Measurements from ENCODE around the gene FKBP5.
"Not testable (repeated sequence)": the region's sequence is repeated elsewhere in the genome, so short reads cannot be mapped to it uniquely, and the experiment has no call there.

Gene FKBP5

GRCh38 chr6:35690006-35690405 lies 1.3 kb upstream of the FKBP5 start:
- not testable (repeated sequence) for DNase-seq (ENCODE audit: low spot score)

- peak; percentile 31 for DNase-seq (ENCODE audit: low spot score)
These were observed 784 bp downstream of the FKBP5 start for GRCh38 chr6:35687658-35688604.

DNA sequence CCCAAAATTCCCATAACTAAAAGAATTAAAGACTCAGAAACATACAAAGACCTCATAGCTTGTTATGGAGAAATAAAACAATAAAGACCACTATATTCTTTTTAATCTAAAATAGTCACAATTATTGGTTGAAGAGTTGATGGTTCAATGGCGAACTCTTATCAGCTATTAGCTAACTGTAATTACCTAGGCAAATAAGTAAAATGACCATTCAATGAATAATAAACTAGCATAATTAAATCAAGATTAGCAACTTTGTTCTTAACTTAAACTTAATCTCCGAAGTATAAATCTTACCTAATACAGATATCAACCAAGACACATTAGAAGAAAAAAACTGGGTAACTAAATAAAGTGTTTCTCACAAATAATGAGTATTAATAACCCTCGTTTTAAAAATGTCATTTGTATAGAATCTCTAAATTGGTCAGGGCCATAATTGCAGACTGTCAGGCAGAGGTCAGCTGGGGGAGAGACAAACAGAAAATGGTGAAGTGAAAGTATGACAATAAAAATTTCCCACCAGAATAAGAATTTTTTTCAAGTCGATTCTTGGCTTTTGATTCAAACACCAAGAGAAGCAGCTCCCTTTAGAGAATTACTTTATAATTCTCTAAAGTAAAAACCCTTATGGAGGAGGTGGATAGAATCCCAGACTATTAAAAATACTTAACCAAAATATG lies 1.7 kb downstream of the FKBP5 start:
- no peak for DNase-seq (ENCODE audit: low spot score)

GRCh38 chr6:35686436-35686835 lies 2.3 kb downstream of the FKBP5 start:
- DNase-seq (ENCODE audit: low spot score), result no peak

GRCh38 chr6:35683267-35683666 lies 5.4 kb downstream of the FKBP5 start:
- no peak for DNase-seq (ENCODE audit: low spot score)

DNA sequence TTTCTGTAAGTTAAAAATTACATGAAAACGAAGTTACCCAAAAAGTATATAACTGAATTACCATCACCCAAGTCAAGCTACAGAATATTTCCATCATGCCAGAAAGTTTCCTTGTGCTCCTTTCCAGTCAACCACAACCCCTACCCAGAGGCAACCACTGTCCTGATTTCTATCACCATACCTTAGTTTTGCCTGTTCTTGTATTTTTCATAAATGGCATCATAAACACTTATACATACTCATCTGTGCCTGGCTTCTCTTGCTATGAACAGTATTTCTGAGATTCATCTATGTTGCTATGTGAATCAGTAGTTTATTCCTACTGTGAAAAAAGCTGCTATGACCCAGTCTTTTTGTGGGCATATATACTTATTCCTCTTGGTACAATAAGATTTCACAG lies 7.4 kb downstream of the FKBP5 start:
- no peak for DNase-seq (ENCODE audit: low spot score)

- DNase-seq (ENCODE audit: low spot score), result no peak
These were observed 9.3 kb downstream of the FKBP5 start for GRCh38 chr6:35679399-35679798.

GRCh38 chr6:35678814-35679213 lies 9.9 kb downstream of the FKBP5 start:
- no peak for DNase-seq (ENCODE audit: low spot score)

DNA sequence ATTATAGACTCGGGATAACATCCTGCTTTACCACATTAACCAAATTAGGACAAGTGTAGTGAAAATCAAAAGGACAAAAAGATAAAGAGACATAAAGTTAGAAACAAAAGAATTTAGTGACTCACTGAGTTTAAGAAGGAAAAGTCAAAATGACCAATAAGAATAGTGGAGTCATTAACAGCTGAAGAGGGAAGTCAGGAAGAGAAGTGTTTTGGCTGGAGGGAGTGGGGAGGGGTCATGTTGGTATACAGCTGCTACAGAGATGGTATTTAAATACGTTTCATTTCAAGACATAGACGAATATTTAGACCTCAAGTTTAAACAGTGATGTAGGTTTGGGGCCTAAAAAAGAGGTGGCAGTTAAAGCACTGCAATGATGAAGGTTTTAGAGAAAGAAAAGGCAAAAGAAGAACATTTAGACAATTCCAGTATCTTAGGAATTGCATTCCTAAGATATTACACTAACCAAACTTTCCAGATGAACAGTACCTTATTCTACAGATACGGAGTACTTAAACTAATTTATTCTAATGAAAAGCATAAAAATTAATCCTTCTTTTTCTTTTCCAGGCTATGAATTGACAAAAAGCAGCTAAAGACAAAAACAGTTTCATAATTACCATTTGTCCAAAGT lies 10.6 kb downstream of the FKBP5 start:
- DNase-seq (ENCODE audit: low spot score), result no peak

- DNase-seq (ENCODE audit: low spot score), result no peak
These were observed 11.3 kb downstream of the FKBP5 start for GRCh38 chr6:35677456-35677855.

DNA sequence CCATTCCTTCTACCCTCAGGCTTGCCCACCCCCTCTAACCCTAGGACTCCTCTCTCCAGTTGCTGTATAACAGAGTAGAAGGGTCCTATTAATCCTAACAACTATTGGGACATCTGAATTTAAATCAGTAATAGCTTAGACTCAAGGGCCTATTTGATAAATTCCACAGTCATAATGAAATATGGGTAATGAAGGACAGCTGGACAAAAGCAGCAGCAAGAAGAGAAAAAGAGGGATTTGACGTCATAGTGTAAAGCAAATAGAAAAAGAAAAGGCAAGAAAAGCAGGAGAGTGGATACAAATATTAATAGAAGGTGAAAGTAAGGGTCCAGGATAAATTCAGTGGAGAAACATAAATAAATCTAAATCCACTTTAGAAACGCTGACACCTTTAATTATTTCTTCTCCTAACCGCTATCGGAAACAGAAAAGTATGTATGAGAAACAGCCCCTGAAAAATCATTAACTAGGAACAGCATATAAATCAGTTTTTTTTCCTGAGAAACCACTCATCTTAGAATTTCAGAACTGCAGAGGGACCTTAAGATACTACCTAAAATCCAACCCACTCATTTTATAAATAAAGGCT lies 12.8 kb downstream of the FKBP5 start:
- DNase-seq (ENCODE audit: low spot score), result no peak

- DNase-seq (ENCODE audit: low spot score), result no peak
These were observed 14.1 kb downstream of the FKBP5 start for GRCh38 chr6:35674594-35674993.

- no peak for DNase-seq (ENCODE audit: low spot score)
These were observed 15.0 kb downstream of the FKBP5 start for GRCh38 chr6:35673755-35674154.

DNA sequence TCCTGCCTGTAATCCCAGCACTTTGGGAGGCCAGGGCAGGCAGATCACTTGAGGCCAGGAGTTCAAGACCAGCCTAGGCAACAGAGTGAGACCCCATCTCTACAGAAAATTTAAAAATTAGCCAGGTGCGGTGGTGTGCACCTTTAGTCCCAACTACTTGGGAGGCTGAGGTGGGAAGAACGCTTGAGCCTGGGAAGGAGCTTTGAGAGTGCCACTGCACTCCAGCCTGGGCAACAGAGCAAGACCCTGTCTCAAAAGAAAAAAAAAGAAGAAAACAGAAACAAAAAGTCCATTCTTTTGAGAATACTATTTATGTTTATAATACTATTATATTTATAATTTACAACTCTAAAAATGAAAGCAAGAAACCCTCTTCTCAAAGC lies 15.4 kb downstream of the FKBP5 start:
- DNase-seq (ENCODE audit: low spot score), result not testable (repeated sequence)

DNA sequence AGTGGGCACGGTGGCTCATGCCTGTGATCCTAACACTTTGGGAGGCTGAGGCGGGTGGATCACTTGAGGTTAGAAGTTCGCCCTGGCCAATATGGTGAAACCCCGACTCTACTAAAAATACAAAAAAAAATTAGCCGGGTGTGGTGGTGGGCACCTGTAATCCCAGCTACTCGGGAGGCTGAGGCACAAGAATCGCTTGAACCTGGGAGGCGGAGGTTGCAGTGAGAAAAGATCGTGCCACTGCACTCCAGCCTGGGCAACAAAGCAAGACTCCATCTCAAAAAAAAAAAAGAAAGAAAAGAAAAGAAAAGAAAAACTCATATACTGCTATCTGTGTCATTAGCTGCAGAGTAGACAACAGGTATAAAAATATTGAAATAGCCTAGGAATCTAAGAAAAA lies 18.3 kb downstream of the FKBP5 start:
- DNase-seq (ENCODE audit: low spot score), result not testable (repeated sequence)

- no peak for DNase-seq (ENCODE audit: low spot score)
These were observed 19.2 kb downstream of the FKBP5 start for GRCh38 chr6:35669451-35670045.

DNA sequence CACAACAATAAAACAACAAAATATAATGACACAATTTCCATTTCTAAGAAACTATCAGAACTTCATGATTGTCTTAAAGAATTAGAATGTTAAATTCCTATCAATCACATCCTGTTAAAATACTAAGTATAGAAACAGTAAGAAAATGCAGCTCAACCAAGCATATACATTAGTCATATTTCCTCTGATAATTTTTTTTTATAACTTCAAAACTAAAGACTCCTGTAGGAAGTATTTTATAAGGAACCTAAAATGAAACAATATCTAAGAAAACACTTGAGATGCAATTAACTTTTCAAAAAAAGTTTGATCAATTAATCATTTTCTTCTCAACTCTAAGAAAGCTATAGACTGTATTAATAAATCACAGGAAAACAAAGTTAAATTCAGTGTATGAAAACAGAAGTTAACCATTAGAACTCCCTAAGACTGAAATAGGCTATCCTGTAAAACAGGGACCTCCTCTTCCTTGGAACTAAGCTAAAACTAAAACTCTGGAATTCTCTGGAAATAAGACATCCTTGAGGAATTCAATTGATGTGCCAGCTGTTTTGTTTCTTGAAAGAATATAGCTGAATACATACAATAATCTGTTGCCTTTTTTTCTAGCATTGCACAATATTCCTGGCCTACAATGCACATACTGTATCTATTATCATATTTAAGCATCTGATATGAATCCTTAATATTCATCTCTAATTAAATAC lies 19.8 kb downstream of the FKBP5 start:
- DNase-seq (ENCODE audit: low spot score), result no peak

DNA sequence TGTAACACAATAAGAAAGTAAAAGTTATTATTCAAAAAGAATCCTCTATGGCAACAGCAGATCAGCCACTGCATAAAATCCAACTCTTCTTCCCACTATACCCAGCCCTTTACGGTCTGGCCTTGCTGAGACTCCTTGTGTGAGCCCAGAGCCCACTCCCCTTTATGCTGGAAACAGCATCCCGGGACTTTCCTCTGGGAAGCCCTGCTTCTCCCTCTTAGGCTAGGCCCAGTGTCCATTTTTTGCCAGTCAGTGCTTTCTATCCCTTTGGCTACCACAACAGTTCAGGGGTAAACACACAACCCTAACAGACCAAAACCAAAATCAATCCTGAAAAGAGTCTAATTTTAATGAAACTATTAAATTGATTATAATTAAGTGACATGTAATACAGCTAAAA lies 20.6 kb downstream of the FKBP5 start:
- no peak for DNase-seq (ENCODE audit: low spot score)

GRCh38 chr6:35665573-35665972 lies 23.1 kb downstream of the FKBP5 start:
- no peak for DNase-seq (ENCODE audit: low spot score)

GRCh38 chr6:35664945-35665344 lies 23.8 kb downstream of the FKBP5 start:
- no peak for DNase-seq (ENCODE audit: low spot score)

DNA sequence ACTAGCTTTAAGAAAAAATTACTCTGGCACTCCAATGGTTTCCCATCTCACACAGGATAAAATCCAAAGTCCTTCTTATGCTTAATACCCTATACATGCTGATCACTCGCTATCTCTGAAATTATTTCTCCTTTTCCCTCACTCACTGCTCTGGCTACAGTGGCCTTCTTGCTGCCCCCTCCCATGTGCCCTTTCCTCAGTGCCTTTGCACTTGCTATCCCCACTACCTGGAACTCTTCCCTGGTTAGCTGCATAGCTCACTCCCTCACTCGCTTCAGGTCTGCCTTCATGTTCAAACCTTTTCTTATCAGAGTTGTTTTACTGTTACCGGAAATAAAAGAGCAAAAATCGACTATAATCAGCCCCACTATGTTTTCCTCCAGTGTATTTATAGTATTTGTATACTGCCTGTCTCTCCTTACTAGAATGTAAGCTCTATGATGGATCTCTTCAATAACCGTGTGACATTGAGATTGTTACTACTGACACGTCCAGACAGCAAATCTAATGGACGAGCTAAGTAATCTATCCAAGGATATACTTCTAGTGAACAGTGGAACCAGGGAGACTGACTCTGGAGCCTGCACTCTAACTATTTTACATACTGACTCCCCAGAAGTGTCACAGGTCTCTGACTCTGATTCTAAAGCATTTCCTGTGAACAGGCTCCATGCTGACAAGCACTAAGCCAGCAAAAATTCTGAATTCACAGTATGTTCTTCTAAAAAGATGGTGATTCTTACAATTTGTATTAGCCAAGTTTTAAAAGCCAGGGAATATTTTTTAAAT lies 25.1 kb downstream of the FKBP5 start:
- DNase-seq (ENCODE audit: low spot score), result peak; percentile 34

All from cerebellar cortex (tissue), 1 donor.